Mucosa of descending colon (tissue), 3 donors: ENCODE results near the gene IFI6. TPM values are rescaled to one million over a fixed set of nuclear protein-coding genes. Genes with fewer than 3 reads are reported as not detected.
A peak's percentile ranks its signal among the peaks of the same experiment; 100 is the strongest.
"Not testable (repeated sequence)": the region's sequence is repeated elsewhere in the genome, so short reads cannot be mapped to it uniquely, and the experiment has no call there.

ENCODE experiments used
- ATAC-seq: fragments of 200-7000 bp; cut with Tn5 transposase; one replicate; pipeline ENCODE4 v1.9.1; 2020; ENCODE audit warnings: mild to moderate bottlenecking, moderate library complexity
- DNase-seq, 3 donors: peaks; one replicate each; pipeline ENCODE4 v3.0.0-alpha.2; 2020
- H3K36me3 ChIP-seq: fragments of 200-600 bp; one replicate; pipeline ENCODE4 v1.8.0; 2021; ENCODE audit warnings: low read depth, mild to moderate bottlenecking
- H3K4me1 ChIP-seq: fragments of 200-600 bp; one replicate; pipeline ENCODE4 v1.8.0; 2021; ENCODE audit warnings: low read depth, mild to moderate bottlenecking
- H3K4me3 ChIP-seq: fragments of 200-600 bp; one replicate; pipeline ENCODE4 v1.8.0; 2021; ENCODE audit warnings: mild to moderate bottlenecking
- H3K9me3 ChIP-seq: fragments of 200-600 bp; one replicate; pipeline ENCODE4 v1.8.0; 2021; ENCODE audit warnings: mild to moderate bottlenecking
- CTCF ChIP-seq: fragments of 200-600 bp; IDR thresholded peaks from one replicate; pipeline ENCODE4 v1.8.0; 2022; ENCODE audit warnings: antibody characterized with exemption, mild to moderate bottlenecking
- intact Hi-C, 2 donors: fragments of 100-400 bp; cut with DNase I in 1 of 2; cut with micrococcal nuclease in 1 of 2; formaldehyde crosslinking; loops; one replicate each; pipeline versions ENCODE4 v1.11.0 to v1.11.1; 2022; cut with DNase I, micrococcal nuclease
- total RNA-seq, 3 donors: library from RNA; stranded (reverse); fragmentation: NEBNext Ultra II Directional in 2 of 3; extraction: Animal tissue kit (Norgen Biotek cat#: 25700) in 2 of 3; gene quantifications; one replicate each; pipeline versions ENCODE4 v1.2.1 to v1.2.4, GENCODE V29; 2021 to 2023
- donor health status: DM: no; HTN: no; CAD: no; lungs with moderate emphysema.
- donor health status: DM: no; HTN: no; CAD: no.
- donor health status: DM: no; HTN: yes; CAD: no.

IFI6 gene
- total RNA-seq, 3 donors from 2014 or later: 8.3 to 51.4 (median 45.4) TPM

- Histone ChIP-seq H3K9me3 (peaks cover 10% of the 10 kb centered on the region), H3K4me3 (no peak overlapping the region), H3K36me3 (no peaks in the 10 kb centered on the region), H3K4me1 (no peaks in the 10 kb centered on the region)
- no peak for DNase-seq
- ATAC-seq: no peak
- intact Hi-C loops: no loop called here
- TF ChIP-seq CTCF: no peak
Observed at GRCh38 chr1:27713139-27713725, 41.2 kb upstream of the IFI6 start.

- intact Hi-C loops: no loop called here
- H3K36me3 ChIP-seq: no peaks in the 10 kb centered on the region
Observed at GRCh38 chr1:27710574-27710973, 38.6 kb upstream of the IFI6 start.

GRCh38 chr1:27705545-27705944 lies 33.6 kb upstream of the IFI6 start:
- ATAC-seq (no peak), DNase-seq (no peak)
- no peak for TF ChIP-seq CTCF
- H3K4me1 ChIP-seq: no peaks in the 10 kb centered on the region
- intact Hi-C loops: no loop called here
- no peak overlapping the region for H3K4me3 ChIP-seq
- peaks cover 6% of the 10 kb centered on the region for H3K9me3 ChIP-seq
- H3K36me3 ChIP-seq: no peaks in the 10 kb centered on the region

More at GRCh38 chr1:27710574-27710973, 38.6 kb upstream of the IFI6 start:
- DNase-seq (no peak), ATAC-seq (no peak)
- Histone ChIP-seq H3K4me1 (no peaks in the 10 kb centered on the region), H3K9me3 (no peaks in the 10 kb centered on the region), H3K4me3 (no peak overlapping the region)
- TF ChIP-seq CTCF: no peak

- ATAC-seq (no peak), DNase-seq (no peak)
- Histone ChIP-seq H3K4me1 (no peaks in the 10 kb centered on the region), H3K36me3 (no peaks in the 10 kb centered on the region), H3K4me3 (no peak overlapping the region), H3K9me3 (peaks cover 6% of the 10 kb centered on the region)
- no peak for TF ChIP-seq CTCF
- intact Hi-C loops: no loop called here
Observed at GRCh38 chr1:27704958-27705357, 33.0 kb upstream of the IFI6 start.

- H3K9me3 ChIP-seq, DNase-seq, H3K36me3 ChIP-seq, H3K4me3 ChIP-seq, H3K4me1 ChIP-seq, intact Hi-C loops: not testable (repeated sequence)
- peak; percentile 69 for ATAC-seq
Observed at GRCh38 chr1:27696835-27697234, 24.8 kb upstream of the IFI6 start.

GRCh38 chr1:27690183-27690582 lies 18.2 kb upstream of the IFI6 start:
- H3K4me3 ChIP-seq: no peak overlapping the region
- H3K9me3 ChIP-seq: no peaks in the 10 kb centered on the region
- H3K4me1 ChIP-seq: peaks cover 3% of the 10 kb centered on the region
- no peak for DNase-seq
- intact Hi-C loops: no loop called here
- no peak for ATAC-seq
- no peaks in the 10 kb centered on the region for H3K36me3 ChIP-seq
- TF ChIP-seq CTCF: no peak
